Ectodermal cell (in vitro differentiated cells): Measurements from ENCODE around the gene TMEM204. TPM values are rescaled to one million over a fixed set of nuclear protein-coding genes. Genes with fewer than 3 reads are reported as not detected.

ENCODE experiments used
- H3K27ac ChIP-seq: 2 replicates; pipeline ENCODE4 v1.7.0; 2013; ENCODE audit warnings: mild to moderate bottlenecking, low read depth, low read length; ENCODE audit not compliant: insufficient read depth, poor library complexity, severe bottlenecking
- H3K27me3 ChIP-seq: 2 replicates; pipeline ENCODE4 v1.7.0; 2013; ENCODE audit warnings: mild to moderate bottlenecking, low read length; ENCODE audit not compliant: insufficient read depth, control insufficient read depth, poor library complexity, severe bottlenecking
- H3K36me3 ChIP-seq: one replicate; pipeline ENCODE4 v1.7.0; 2013; ENCODE audit warnings: low read length; ENCODE audit not compliant: control insufficient read depth, insufficient read depth
- H3K4me1 ChIP-seq: one replicate; pipeline ENCODE4 v1.7.0; 2013; ENCODE audit warnings: low read length; ENCODE audit not compliant: control insufficient read depth, insufficient read depth
- H3K4me3 ChIP-seq: 2 replicates; pipeline ENCODE4 v1.7.0; 2013; ENCODE audit warnings: low read depth, low read length, control low read depth; ENCODE audit not compliant: insufficient read depth
- H3K9me3 ChIP-seq: 2 replicates; pipeline ENCODE4 v1.7.0; 2013; ENCODE audit warnings: mild to moderate bottlenecking, low read length, moderate library complexity; ENCODE audit not compliant: control insufficient read depth
- WGBS, 2 experiments: methylation state at CpG; one replicate each; pipeline ENCODE4 v1.1.7; 2013; ENCODE audit warnings: missing lambda C conversion rate in 2 of 2; 5-methylcytosine and 5-hydroxymethylcytosine counted together
- polyA plus RNA-seq, 4 experiments: library from polyadenylated mRNA; stranded (reverse); fragments of 50-300 nt; gene quantifications; one replicate each; pipeline ENCODE4 v1.2.3, GENCODE V29; 2013

Gene TMEM204
- not detected for polyA plus RNA-seq (2013, experiment 1 of 4)
- polyA plus RNA-seq (2013, experiment 2 of 4): not detected
- 0.21 TPM for polyA plus RNA-seq (2013, experiment 3 of 4)
- polyA plus RNA-seq (2013, experiment 4 of 4): not detected

DNA sequence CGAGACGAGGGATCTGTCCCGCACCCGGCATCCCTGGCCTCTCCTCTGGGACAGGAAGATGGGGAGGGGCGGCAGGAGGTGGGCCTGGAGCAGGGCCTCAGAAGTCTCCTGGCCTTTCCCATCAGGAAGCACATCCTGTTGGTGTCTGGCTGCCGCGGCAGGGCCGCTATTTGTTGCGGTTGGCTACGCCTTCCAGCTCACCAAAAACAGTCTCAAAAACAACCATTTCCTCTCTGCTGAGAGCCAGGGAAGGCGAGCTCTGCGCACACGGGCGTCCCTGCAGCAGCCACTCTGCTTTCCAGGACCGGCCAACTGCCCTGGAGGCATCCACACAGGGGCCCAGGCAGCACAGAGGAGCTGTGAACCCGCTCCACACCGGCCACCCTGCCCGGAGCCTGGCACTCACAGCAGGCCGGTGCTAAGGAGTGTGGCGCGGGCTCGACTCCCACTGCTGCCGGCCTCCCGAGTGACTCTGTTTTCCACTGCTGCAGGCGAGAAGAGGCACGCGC is at the start of gene TMEM204:
Gene TMEM204 (plus strand): TSS at position 224 of the 509 bp plus-strand sequence. CDS start 610 bp downstream, outside the sequence.
- Histone ChIP-seq H3K27me3 (no peaks in the 10 kb centered on the region), H3K4me3 (no peak within 1 kb of the TSS), H3K9me3 (no peaks in the 10 kb centered on the region), H3K27ac (no peak within 1 kb of the TSS), H3K36me3 (no peaks in the 10 kb centered on the region), H3K4me1 (no peaks in the 10 kb centered on the region)
- WGBS, 2 experiments: 92% methylated on average over 27 of the region's 27 CpGs

GRCh38 chr16:1485847-1486496 is 47.5 kb upstream of the TMEM204 start:
- Histone ChIP-seq H3K9me3 (no peaks in the 10 kb centered on the region), H3K27ac (no peak overlapping the region), H3K27me3 (peaks cover 14% of the 10 kb centered on the region), H3K36me3 (no peaks in the 10 kb centered on the region), H3K4me1 (no peaks in the 10 kb centered on the region), H3K4me3 (no peak overlapping the region)
- WGBS, 2 experiments: 92% methylated on average over 40 of the region's 40 CpGs

- Histone ChIP-seq H3K27ac (no peak overlapping the region), H3K36me3 (no peaks in the 10 kb centered on the region), H3K27me3 (peaks cover 13% of the 10 kb centered on the region), H3K4me3 (no peak overlapping the region), H3K4me1 (no peaks in the 10 kb centered on the region), H3K9me3 (no peaks in the 10 kb centered on the region)
- WGBS, 2 experiments: 88 to 90% methylated on average over 33 of the region's 33 CpGs
These were observed 46.7 kb upstream of the TMEM204 start for GRCh38 chr16:1486551-1487390.

GRCh38 chr16:1487395-1488053 is 45.9 kb upstream of the TMEM204 start:
- WGBS, 2 experiments: 93 to 94% methylated on average over 39 of the region's 39 CpGs
- Histone ChIP-seq H3K9me3 (no peaks in the 10 kb centered on the region), H3K27me3 (peaks cover 6% of the 10 kb centered on the region), H3K4me3 (no peak overlapping the region), H3K36me3 (no peaks in the 10 kb centered on the region), H3K4me1 (no peaks in the 10 kb centered on the region), H3K27ac (no peak overlapping the region)

- H3K36me3 ChIP-seq: no peaks in the 10 kb centered on the region
- WGBS, 2 experiments: 92 to 93% methylated on average over 24 of the region's 24 CpGs
- no peaks in the 10 kb centered on the region for H3K4me1 ChIP-seq
- H3K27me3 ChIP-seq: peaks cover 6% of the 10 kb centered on the region
- H3K27ac ChIP-seq: no peak overlapping the region
- H3K4me3 ChIP-seq: no peak overlapping the region
- no peaks in the 10 kb centered on the region for H3K9me3 ChIP-seq
These were observed 45.3 kb upstream of the TMEM204 start for GRCh38 chr16:1488054-1488601.

DNA sequence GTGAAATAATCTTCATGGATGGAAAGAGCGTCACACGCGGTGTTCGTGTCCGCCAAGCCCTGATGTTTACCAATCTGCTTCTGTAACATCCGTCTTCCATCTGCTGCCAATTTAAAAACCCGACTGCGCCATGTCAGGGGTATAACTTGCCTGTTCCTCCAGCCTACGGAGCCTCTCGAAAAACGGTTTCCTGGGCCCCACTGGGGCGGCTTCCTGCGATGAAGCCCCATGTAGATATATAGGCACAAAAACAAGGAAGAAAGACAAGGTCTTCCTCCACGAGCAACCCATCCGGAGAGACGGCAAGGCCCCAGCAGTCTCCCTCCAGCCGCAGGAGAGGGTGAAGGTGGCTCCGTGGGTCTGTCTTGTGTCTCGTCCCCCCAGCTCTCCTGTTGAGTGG is 44.8 kb upstream of the TMEM204 start, which contains the start of gene PTX4:
Gene PTX4 (minus strand): TSS at position 326 of the 400 bp plus-strand sequence. CDS start 35 bp downstream, at position 291.
- H3K36me3 ChIP-seq: no peaks in the 10 kb centered on the region
- no peak within 1 kb of the TSS for H3K27ac ChIP-seq
- no peaks in the 10 kb centered on the region for H3K9me3 ChIP-seq
- H3K4me1 ChIP-seq: no peaks in the 10 kb centered on the region
- H3K27me3 ChIP-seq: peaks cover 3% of the 10 kb centered on the region
- 92% methylated on average over 19 of the region's 19 CpGs for WGBS, 2 experiments
- no peak within 1 kb of the TSS for H3K4me3 ChIP-seq

GRCh38 chr16:1489077-1489476 is 44.4 kb upstream of the TMEM204 start:
- 89 to 95% methylated on average over 11 to 12 of the region's 12 CpGs for WGBS, 2 experiments
- no peaks in the 10 kb centered on the region for H3K27me3 ChIP-seq

DNA sequence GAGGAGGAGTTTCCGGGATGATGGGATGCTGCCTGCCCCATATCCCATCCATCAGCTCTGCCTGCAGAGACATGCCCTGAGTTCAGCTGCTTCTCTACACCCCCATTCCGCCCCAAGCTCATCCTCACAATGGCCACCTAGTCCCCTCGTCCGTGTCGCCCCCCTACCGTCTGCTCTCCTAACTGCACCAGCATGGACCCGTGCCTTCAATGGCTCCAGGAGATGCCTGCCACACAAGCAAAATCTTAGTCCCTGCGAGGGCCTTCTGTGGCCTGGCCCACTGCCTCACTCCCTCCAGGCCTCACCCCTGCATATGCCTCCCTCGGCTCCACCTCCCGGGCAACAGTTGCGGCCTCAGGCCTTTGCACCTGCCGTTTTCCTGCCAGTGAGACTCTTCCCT is 42.1 kb upstream of the TMEM204 start:
- 88% methylated on average over 12 of the region's 12 CpGs for WGBS, 2 experiments
- Histone ChIP-seq H3K27ac (no peak overlapping the region), H3K27me3 (no peaks in the 10 kb centered on the region), H3K36me3 (peaks cover 12% of the 10 kb centered on the region), H3K4me1 (peaks cover 9% of the 10 kb centered on the region), H3K9me3 (no peaks in the 10 kb centered on the region), H3K4me3 (no peak overlapping the region)

More at GRCh38 chr16:1489077-1489476, 44.4 kb upstream of the TMEM204 start:
- Histone ChIP-seq H3K36me3 (no peaks in the 10 kb centered on the region), H3K27ac (no peak overlapping the region), H3K9me3 (no peaks in the 10 kb centered on the region), H3K4me3 (no peak overlapping the region), H3K4me1 (peaks cover 3% of the 10 kb centered on the region)

DNA sequence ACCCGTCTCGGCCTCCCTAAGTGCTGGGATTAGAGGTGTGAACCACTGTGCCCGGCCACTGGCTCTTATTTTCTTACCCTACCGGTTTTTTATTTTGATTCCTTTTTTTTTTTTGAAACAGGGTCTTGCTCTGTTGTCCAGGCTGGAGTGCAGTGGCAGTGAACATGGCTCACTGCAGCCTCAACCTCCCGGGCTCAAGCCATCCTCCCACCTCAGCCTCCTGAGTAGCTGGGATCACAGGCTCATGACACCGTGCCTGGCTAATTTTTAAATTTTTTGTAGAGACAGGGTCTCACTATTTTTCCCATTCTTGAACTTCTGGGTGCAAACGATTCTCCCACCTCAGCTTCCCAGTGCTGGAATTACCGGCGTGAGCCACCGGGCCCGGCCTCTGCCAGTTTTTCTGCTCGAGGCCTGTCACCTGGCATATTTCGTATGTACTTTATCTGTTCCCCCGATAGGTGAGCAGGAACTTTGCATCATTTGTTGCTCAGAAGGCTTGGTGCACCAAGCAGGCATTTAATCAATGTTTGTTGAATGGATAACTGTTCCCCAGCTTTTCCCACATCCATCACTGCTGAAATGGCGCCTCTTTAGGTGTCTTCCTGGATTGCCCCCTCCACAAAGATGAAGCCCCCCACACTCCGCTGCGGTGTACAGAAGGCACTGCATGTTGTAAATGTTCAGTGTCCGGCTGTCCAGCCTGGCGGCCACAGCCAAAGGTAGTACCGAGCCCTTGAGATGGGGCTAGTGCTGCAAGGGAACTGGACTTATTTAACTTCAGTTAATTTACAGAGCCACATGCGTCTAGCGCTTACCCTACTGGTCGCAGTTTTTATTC is 41.2 kb upstream of the TMEM204 start:
- H3K27ac ChIP-seq: no peak overlapping the region
- peaks cover 9% of the 10 kb centered on the region for H3K4me1 ChIP-seq
- H3K9me3 ChIP-seq: no peaks in the 10 kb centered on the region
- 91 to 92% methylated on average over 23 of the region's 23 CpGs for WGBS, 2 experiments
- peak overlapping the region; percentile 85 for H3K4me3 ChIP-seq
- peaks cover 21% of the 10 kb centered on the region for H3K36me3 ChIP-seq
- H3K27me3 ChIP-seq: no peaks in the 10 kb centered on the region
